GM21723 (cell line): ENCODE data around the gene KLHL41.
"Not testable (repeated sequence)": the region's sequence is repeated elsewhere in the genome, so short reads cannot be mapped to it uniquely, and the experiment has no call there.

Experiments
- ATAC-seq: cut with Tn5 transposase; IDR thresholded peaks from one replicate; pipeline ENCODE4 v1.9.1; 2021; ENCODE audit warnings: mild to moderate bottlenecking, moderate library complexity; ENCODE audit not compliant: unreplicated experiment

The KLHL41 gene

GRCh38 chr2:169572189-169572588 lies 62.7 kb downstream of the KLHL41 start:
- ATAC-seq = no peak

GRCh38 chr2:169572821-169573159 lies 63.3 kb downstream of the KLHL41 start:
- ATAC-seq = no peak

- ATAC-seq = peak; percentile 100
These were observed 63.9 kb downstream of the KLHL41 start, which contains the start of gene FASTKD1 for GRCh38 chr2:169573160-169573973. FASTKD1 (minus strand) TSS chr2:169573865; CDS start chr2:169572029, 1,836 bp downstream.

GRCh38 chr2:169573974-169574299 lies 64.4 kb downstream of the KLHL41 start:
- peak; percentile 5 for ATAC-seq

DNA sequence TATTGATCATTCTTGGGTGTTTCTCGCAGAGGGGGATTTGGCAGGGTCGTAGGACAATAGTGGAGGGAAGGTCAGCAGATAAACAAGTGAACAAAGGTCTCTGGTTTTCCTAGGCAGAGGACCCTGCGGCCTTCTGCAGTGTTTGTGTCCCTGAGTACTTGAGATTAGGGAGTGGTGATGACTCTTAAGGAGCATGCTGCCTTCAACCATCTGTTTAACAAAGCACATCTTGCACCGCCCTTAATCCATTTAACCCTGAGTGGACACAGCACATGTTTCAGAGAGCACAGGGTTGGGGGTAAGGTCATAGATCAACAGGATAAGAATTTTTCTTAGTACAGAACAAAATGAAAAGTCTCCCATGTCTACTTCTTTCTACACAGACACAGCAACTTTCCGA lies 65.0 kb downstream of the KLHL41 start:
- ATAC-seq = not testable (repeated sequence)

- not testable (repeated sequence) for ATAC-seq
These were observed 65.8 kb downstream of the KLHL41 start for GRCh38 chr2:169575264-169575663.
